LNCAP (cell line): ENCODE results near the gene CHD1.

Experiments used
- TF ChIP-seq, protein P1 (sequence below): fragments of 450-650 bp; IDR thresholded peaks from 2 replicates; pipeline ENCODE4 v1.5.1; 2017; ENCODE audit warnings: mild to moderate bottlenecking

Gene CHD1

DNA sequence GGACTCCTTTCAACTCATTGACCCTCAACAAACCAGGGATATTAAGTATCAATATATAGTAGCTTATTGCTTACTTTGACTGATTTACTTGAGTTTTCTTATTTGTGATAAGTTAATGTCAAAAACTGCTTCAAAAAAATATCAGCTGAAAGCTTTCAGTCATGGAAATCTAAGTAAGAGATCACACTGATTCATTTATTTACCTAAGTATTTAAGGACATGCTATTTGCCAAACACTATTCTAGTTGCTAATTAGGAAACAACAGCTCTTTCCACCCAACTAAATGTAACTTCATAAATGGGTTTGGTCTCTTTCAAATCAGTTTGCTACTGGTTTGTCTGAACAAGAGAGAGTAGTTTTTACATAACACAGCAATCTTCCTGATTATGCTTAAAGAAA, 48.2 kb downstream of the CHD1 start:
- TF ChIP-seq, protein P1, sequence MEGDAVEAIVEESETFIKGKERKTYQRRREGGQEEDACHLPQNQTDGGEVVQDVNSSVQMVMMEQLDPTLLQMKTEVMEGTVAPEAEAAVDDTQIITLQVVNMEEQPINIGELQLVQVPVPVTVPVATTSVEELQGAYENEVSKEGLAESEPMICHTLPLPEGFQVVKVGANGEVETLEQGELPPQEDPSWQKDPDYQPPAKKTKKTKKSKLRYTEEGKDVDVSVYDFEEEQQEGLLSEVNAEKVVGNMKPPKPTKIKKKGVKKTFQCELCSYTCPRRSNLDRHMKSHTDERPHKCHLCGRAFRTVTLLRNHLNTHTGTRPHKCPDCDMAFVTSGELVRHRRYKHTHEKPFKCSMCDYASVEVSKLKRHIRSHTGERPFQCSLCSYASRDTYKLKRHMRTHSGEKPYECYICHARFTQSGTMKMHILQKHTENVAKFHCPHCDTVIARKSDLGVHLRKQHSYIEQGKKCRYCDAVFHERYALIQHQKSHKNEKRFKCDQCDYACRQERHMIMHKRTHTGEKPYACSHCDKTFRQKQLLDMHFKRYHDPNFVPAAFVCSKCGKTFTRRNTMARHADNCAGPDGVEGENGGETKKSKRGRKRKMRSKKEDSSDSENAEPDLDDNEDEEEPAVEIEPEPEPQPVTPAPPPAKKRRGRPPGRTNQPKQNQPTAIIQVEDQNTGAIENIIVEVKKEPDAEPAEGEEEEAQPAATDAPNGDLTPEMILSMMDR, result no peak

DNA sequence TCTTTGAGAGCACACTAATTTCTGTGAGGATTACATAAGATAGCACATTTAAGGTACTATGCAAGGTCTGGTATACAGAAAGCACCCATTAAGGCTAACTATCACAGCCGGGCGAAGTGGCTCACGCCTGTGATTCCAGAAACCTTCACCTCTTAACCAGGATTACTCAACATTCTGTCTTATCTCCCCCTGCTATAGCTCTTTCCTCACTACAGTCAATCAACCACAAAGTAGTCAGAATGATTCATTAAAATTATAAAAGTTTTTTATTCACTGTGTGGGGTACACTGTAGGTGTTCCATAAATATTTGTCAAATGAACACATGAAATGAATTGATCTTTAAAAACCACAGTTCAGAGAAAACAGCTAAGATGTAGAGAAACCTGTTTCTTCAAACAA, 48.7 kb downstream of the CHD1 start:
- TF ChIP-seq, protein P1, result no peak

DNA sequence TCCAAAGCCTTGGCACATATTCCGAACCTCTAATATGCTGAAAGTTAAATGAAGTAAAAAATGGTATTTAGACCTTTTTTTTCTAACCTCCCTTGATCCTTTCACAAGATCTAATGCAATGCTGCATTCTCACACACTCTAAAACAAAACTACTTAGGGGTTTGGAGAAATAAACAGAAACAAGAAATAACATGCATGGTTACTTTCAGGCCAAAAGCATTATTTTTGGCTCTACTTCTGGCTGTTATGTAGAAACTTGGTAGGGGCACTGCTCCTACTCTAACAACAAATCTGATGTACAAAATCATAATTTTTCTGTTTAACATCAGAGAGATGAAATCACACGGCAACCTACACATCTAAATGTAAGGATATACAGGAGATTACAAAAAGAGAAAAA, 51.2 kb downstream of the CHD1 start:
- TF ChIP-seq, protein P1, result no peak

DNA sequence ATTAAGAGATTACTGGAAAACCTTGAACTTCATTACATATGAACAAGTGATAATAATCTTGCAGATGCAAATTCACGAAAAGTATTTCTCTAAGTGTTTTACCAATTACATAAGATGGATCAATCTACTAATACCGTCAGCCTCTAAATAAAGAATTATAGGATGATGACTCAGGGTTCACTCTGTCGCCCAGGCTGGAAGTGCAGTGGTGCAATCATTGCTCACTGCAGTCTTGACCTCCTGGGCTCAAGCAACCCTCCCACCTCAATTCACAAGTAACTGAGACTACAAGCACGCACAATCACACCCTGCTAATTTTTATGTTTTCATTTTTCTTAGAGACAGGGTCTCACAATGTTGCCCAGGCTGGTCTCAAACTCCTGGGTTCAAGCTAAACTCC, 56.1 kb downstream of the CHD1 start:
- TF ChIP-seq, protein P1, result no peak

DNA sequence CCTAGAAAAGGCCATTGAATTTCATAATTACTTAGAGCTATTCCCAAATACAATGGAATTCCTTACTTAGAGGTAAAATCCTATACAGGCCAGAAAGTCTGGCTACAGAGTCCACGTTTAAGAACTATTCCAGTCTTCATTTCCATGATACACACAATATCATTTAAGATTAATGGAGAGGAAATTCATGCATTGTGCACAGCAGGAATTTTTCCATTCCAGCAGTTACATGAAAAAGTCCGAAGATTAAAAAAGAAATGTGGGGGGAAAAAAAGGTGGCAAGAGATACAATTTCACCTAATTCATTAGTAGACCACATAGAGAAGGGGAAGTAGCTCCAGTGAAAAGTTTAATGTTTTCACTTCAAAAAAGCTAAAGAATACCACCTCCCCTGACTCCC, 63.1 kb downstream of the CHD1 start:
- TF ChIP-seq, protein P1, result no peak

DNA sequence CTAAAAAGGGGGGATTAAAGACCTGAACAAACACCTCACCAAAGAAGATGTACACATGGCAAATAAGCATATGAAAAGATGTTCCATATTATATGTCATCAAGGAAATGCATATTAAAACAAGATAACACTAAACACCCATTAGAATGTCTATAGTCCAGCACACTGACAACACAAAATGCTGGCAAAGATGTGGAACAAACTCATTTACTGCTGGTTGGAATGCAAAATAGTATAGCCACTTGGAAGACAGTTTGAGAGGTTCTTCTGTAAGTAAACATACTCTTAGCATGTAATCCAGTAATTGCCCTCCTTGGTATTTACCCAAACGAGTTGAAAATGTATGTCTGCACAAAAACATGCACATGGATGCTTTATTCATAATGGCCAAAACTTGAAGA, 81.8 kb downstream of the CHD1 start:
- TF ChIP-seq, protein P1, result no peak

DNA sequence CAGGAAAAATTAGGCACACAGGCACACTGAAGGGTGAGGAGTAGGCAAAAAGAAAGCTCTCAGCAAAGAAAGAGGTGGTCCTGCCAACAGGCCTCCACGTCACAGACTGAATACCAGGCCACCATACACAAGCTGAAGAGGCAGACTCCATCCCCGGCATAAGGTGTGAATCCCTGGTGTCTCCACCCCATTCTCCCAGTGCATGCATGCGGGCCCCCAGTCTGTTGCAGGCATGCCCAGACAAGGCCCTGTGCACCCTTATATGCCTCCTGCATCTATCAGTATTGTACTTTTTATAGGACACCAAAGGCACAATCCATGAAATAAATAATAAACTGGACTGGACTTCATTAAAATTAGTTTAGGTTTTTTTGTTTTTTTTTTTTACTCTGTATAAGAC, 82.3 kb downstream of the CHD1 start:
- TF ChIP-seq, protein P1, result no peak

DNA sequence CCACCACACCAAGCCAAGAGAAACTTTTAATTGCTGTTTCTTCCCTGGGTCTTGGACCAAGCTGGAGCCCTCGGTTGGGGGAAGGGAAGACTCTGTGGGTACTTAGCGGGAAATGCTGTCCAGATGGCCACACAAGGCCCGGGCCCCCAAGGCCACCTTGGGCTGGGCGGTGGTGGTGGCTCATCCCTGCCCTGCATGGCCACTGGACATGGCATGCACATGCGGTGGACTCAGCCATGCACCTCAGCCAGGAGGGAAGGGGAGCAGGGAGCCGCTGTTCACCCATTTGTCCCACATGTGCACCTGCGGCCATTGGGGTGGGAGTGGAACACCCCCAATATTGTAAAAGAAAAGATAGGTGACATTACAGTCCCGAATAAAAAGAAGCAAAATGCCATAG, 82.9 kb downstream of the CHD1 start:
- TF ChIP-seq, protein P1, result no peak
